Bronchial epithelial cell (primary cell): ENCODE data around the gene KCNJ5. TPM values are rescaled to one million over a fixed set of nuclear protein-coding genes. Genes with fewer than 3 reads are reported as not detected.

Experiments used
- DNase-seq: peaks from one replicate; pipeline ENCODE4 v3.0.0-alpha.2; 2010; ENCODE audit warnings: low read depth
- FAIRE-seq: peaks from 2 replicates; lab custom pipeline; 2011; peaks lifted over from hg19 to GRCh38; lab: Jason Lieb, UNC
- H3K27me3 ChIP-seq: 2 replicates; pipeline ENCODE4 v1.5.1; 2011; ENCODE audit warnings: low read length; ENCODE audit not compliant: control insufficient read depth, insufficient read depth
- H3K36me3 ChIP-seq: 2 replicates; pipeline ENCODE4 v1.5.1; 2011; ENCODE audit warnings: low read length; ENCODE audit not compliant: control insufficient read depth, insufficient read depth
- H3K4me3 ChIP-seq: 2 replicates; pipeline ENCODE4 v1.5.1; 2011; ENCODE audit warnings: mild to moderate bottlenecking, low read depth, low read length, control low read depth
- CTCF ChIP-seq: IDR thresholded peaks from 2 replicates; pipeline ENCODE4 v1.5.1; 2011; ENCODE audit warnings: mild to moderate bottlenecking, moderate library complexity, low read length, control low read depth, inconsistent platforms; ENCODE audit not compliant: insufficient read depth, severe bottlenecking
- total RNA-seq: library from RNA; depleted of rRNA; stranded (reverse); fragments of >200 nt; gene quantifications from 2 replicates; pipeline ENCODE4 v1.2.1, GENCODE V29; 2014

The KCNJ5 gene
- total RNA-seq, 1 donor from 2014 or later = 13.2 TPM

GRCh38 chr11:128890216-128890542 lies 977 bp upstream of the KCNJ5 start:
- FAIRE-seq (no peak), DNase-seq (no peak)
- peak overlapping the region; percentile 57 for H3K4me3 ChIP-seq
- no peaks in the 10 kb centered on the region for H3K27me3 ChIP-seq
- no peak for TF ChIP-seq CTCF
- no peaks in the 10 kb centered on the region for H3K36me3 ChIP-seq

- DNase-seq (no peak), FAIRE-seq (no peak)
- TF ChIP-seq CTCF = no peak
- H3K36me3 ChIP-seq = no peaks in the 10 kb centered on the region
- no peaks in the 10 kb centered on the region for H3K27me3 ChIP-seq
- peak overlapping the region; percentile 57 for H3K4me3 ChIP-seq
Observed at GRCh38 chr11:128891913-128892398, 800 bp downstream of the KCNJ5 start.

GRCh38 chr11:128892866-128893565 lies 1.9 kb downstream of the KCNJ5 start:
- DNase-seq (peak; percentile 55), FAIRE-seq (peak; percentile 68)
- Histone ChIP-seq H3K36me3 (no peaks in the 10 kb centered on the region), H3K27me3 (no peaks in the 10 kb centered on the region), H3K4me3 (no peak overlapping the region)
- TF ChIP-seq CTCF = no peak

- no peak for TF ChIP-seq CTCF
- Histone ChIP-seq H3K36me3 (no peaks in the 10 kb centered on the region), H3K27me3 (no peaks in the 10 kb centered on the region), H3K4me3 (no peak overlapping the region)
- DNase-seq (no peak), FAIRE-seq (no peak)
Observed at GRCh38 chr11:128893578-128894285, 2.6 kb downstream of the KCNJ5 start.

- no peak for TF ChIP-seq CTCF
- Histone ChIP-seq H3K36me3 (no peaks in the 10 kb centered on the region), H3K27me3 (no peaks in the 10 kb centered on the region), H3K4me3 (no peak overlapping the region)
- DNase-seq = no peak
- FAIRE-seq = no peak
Observed at GRCh38 chr11:128894286-128894681, 3.1 kb downstream of the KCNJ5 start.
